ENCODE measurements around the gene ADAM17.

GRCh38 chr2:9466147-9466683 lies 89.4 kb downstream of the ADAM17 start:
- TF ChIP-seq CBFB (CRISPR knock-in tag; IDR thresholded peaks at IDR 0.05) (no peak), TARDBP (IDR thresholded peaks at IDR 0.05) (no peak), ZBTB26 (CRISPR knock-in tag; IDR thresholded peaks at IDR 0.05) (no peak), CTCF (IDR thresholded peaks at IDR 0.05 in 2 of 3, conservative IDR thresholded peaks at IDR 0.05 in 1 of 3; ENCODE audit: insufficient read depth in 2 of 3, low read depth in 1 of 3, low read length in 3 of 3) (no peak), TBL1XR1 (IDR thresholded peaks at IDR 0.05; ENCODE audit: low read length in 2 of 2) (no peak), TAL1 (IDR thresholded peaks at IDR 0.05) (no peak), MAFF (IDR thresholded peaks at IDR 0.05; ENCODE audit: low read length) (no peak), E2F6 (IDR thresholded peaks at IDR 0.05; ENCODE audit: borderline replicate concordance in 1 of 2, extremely low read depth in 1 of 2, insufficient read depth in 1 of 2, insufficient read length in 1 of 2, low read depth in 1 of 2, low read length in 1 of 2, poor library complexity in 1 of 2, severe bottlenecking in 1 of 2) (no peak)
